B cell (primary cell): ENCODE data around the gene PLXNB2. TPM values are rescaled to one million over a fixed set of nuclear protein-coding genes. Genes with fewer than 3 reads are reported as not detected.

Experiments
- ATAC-seq: fragments of 200-7000 bp; cut with Tn5 transposase; one replicate; pipeline ENCODE4 v1.10.0; 2021; ENCODE audit warnings: low read depth, mild to moderate bottlenecking, moderate number of reproducible peaks, moderate library complexity
- CTCF ChIA-PET: fragments of 350-600 bp; sonication (Branson Sonifier 250); formaldehyde crosslinking; loops from one replicate; lab custom pipeline; 2021; ENCODE audit warnings: antibody characterized with exemption, inconsistent platforms; lab: Charles Lee
- POLR2A ChIA-PET: fragments of 350-600 bp; sonication (Branson Sonifier 250); formaldehyde crosslinking; loops from one replicate; lab custom pipeline; 2021; ENCODE audit warnings: antibody characterized with exemption; lab: Charles Lee
- DNase-seq: peaks from one replicate; pipeline ENCODE4 v3.0.0; 2013
- H2AFZ ChIP-seq: 2 replicates; pipeline ENCODE4 v1.6.1; 2012; ENCODE audit warnings: mild to moderate bottlenecking, low read depth, low read length; ENCODE audit not compliant: insufficient read depth, poor library complexity, severe bottlenecking
- H3K27ac ChIP-seq, 2 donors: 1 replicate in 1 of 2; 2 replicates in 1 of 2; pipeline ENCODE4 v1.5.1; 2012 to 2013; ENCODE audit warnings: low read length in 2 of 2, mild to moderate bottlenecking in 2 of 2, moderate library complexity in 1 of 2
- H3K27me3 ChIP-seq, 4 experiments: fragments of 200-600 bp in 1 of 4; sonication (generic) in 1 of 4; replicated peaks in 1 of 4; 1 replicate in 2 of 4; 2 replicates in 2 of 4; pipeline versions ENCODE4 v1.6.1 to v1.7.0; 2013 to 2016; ENCODE audit warnings: low read length in 3 of 4, mild to moderate bottlenecking in 2 of 4, mixed read lengths in 1 of 4, moderate library complexity in 1 of 4; ENCODE audit not compliant: insufficient read depth in 4 of 4, control insufficient read depth in 3 of 4; ENCODE audit errors: control extremely low read depth in 1 of 4
- H3K36me3 ChIP-seq, 2 experiments: replicated peaks in 1 of 2; 1 replicate in 1 of 2; 2 replicates in 1 of 2; pipeline versions ENCODE4 v1.6.1 to v1.7.1; 2013; ENCODE audit warnings: low read length in 1 of 2; ENCODE audit not compliant: insufficient read depth in 2 of 2, control insufficient read depth in 1 of 2; ENCODE audit errors: control extremely low read depth in 1 of 2, extremely low read depth in 1 of 2
- H3K4me1 ChIP-seq, 2 donors: fragments of 200-600 bp in 1 of 2; sonication (generic) in 1 of 2; 1 replicate in 1 of 2; 2 replicates in 1 of 2; pipeline versions ENCODE4 v1.5.1 to v1.6.1; 2013 to 2017; ENCODE audit warnings: low read length in 2 of 2; ENCODE audit not compliant: control insufficient read depth in 2 of 2, insufficient read depth in 2 of 2
- H3K4me2 ChIP-seq: replicated peaks from 2 replicates; pipeline ENCODE3; 2012; ENCODE audit warnings: mild to moderate bottlenecking, low read depth, low read length; ENCODE audit not compliant: poor library complexity, severe bottlenecking
- H3K4me3 ChIP-seq, 5 experiments: fragments of 200-600 bp in 1 of 5; sonication (generic) in 1 of 5; 1 replicate in 3 of 5; 2 replicates in 2 of 5; pipeline versions ENCODE4 v1.5.1 to v1.7.0; 2011 to 2016; ENCODE audit warnings: low read length in 4 of 5, mild to moderate bottlenecking in 4 of 5, low read depth in 2 of 5, control low read depth in 1 of 5, moderate library complexity in 1 of 5; ENCODE audit not compliant: insufficient read depth in 1 of 5; ENCODE audit errors: control extremely low read depth in 1 of 5, extremely low read depth in 1 of 5
- H3K79me2 ChIP-seq: fragments of 200-600 bp; sonication (generic); one replicate; pipeline ENCODE4 v1.6.0; 2016; ENCODE audit warnings: low read length; ENCODE audit not compliant: control insufficient read depth, insufficient read depth
- H3K9ac ChIP-seq: fragments of 200-600 bp; sonication (generic); 2 replicates; pipeline ENCODE4 v1.6.1; 2017; ENCODE audit warnings: mild to moderate bottlenecking, low read length, moderate library complexity
- H3K9me3 ChIP-seq, 3 donors: one replicate each; pipeline versions ENCODE4 v1.6.1 to v1.7.1; 2013; ENCODE audit warnings: low read length in 2 of 3; ENCODE audit not compliant: control insufficient read depth in 2 of 3, insufficient read depth in 1 of 3; ENCODE audit errors: control extremely low read depth in 1 of 3
- H4K20me1 ChIP-seq: 2 replicates; pipeline ENCODE4 v1.6.0; 2012; ENCODE audit warnings: mild to moderate bottlenecking, low read length; ENCODE audit not compliant: insufficient read depth, control insufficient read depth, poor library complexity, severe bottlenecking
- H3K27ac Mint-ChIP-seq: one replicate; pipeline ENCODE4 v1.8.0; 2021; ENCODE audit warnings: mixed read lengths
- H3K27me3 Mint-ChIP-seq: one replicate; pipeline ENCODE4 v1.8.0; 2021; ENCODE audit warnings: mixed read lengths
- H3K4me1 Mint-ChIP-seq: one replicate; pipeline ENCODE4 v1.8.0; 2021; ENCODE audit warnings: mixed read lengths
- H3K4me3 Mint-ChIP-seq: one replicate; pipeline ENCODE4 v1.8.0; 2021; ENCODE audit warnings: mixed read lengths
- H3K9me3 Mint-ChIP-seq: one replicate; pipeline ENCODE4 v1.8.0; 2022; ENCODE audit warnings: mixed read lengths; ENCODE audit not compliant: insufficient read depth
- EZH2 ChIP-seq: IDR thresholded peaks from 2 replicates; pipeline ENCODE4 v1.6.1; 2012; ENCODE audit warnings: borderline replicate concordance, low read depth, mild to moderate bottlenecking, moderate library complexity, low read length; ENCODE audit not compliant: insufficient read depth, poor library complexity, severe bottlenecking
- WGBS: methylation state at CpG from one replicate; pipeline ENCODE4 v1.1.5; 2013; ENCODE audit warnings: missing lambda C conversion rate; ENCODE audit not compliant: insufficient coverage; 5-methylcytosine and 5-hydroxymethylcytosine counted together
- intact Hi-C: fragments of 100-400 bp; cut with micrococcal nuclease; formaldehyde crosslinking; loops from one replicate; pipeline ENCODE4 v1.10.0; 2022
- polyA plus RNA-seq: library from polyadenylated mRNA; depleted of rRNA; stranded (reverse); fragments of >200 nt; gene quantifications from 2 replicates; pipeline ENCODE4 v1.2.3, GENCODE V29; 2012
- total RNA-seq, 2 donors: library from RNA; stranded (reverse); fragments of 120-200 nt in 1 of 2; gene quantifications; 1 replicate in 1 of 2; 2 replicates in 1 of 2; pipeline versions ENCODE4 v1.2.3 to v1.2.4, GENCODE V29; 2013 to 2022
- TF ChIP-seq, protein P1 (sequence below): fragments of 200-600 bp; IDR thresholded peaks from one replicate; pipeline ENCODE4 v1.8.0; 2022; ENCODE audit warnings: antibody characterized with exemption, mild to moderate bottlenecking

Gene PLXNB2
- total and polyA plus RNA-seq, 2 donors (not counting 1 experiment from before 2014, with no cell fraction given), result 5.2 to 31.4 TPM

DNA sequence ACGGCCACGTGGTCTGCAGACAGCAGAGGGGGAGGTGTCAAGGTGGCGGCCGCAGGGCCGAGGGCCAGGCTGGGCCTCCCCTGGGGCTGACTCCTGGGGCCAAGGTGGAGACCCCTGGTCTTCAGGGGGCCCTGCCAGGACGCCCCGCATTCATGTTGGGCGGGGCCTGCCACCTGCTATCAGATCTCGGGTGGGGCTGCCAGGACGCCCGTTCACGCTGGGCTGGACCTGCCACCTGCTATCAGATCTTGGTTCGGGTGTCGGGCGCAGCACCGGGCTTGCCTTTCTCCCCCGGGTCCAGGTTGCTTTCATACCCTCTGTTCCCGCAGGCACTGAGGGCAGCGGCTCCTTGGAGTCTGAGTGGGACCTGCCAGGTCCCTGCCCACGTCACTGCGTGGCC lies 21.2 kb downstream of the PLXNB2 start:
- no peaks in the 10 kb centered on the region for H3K79me2 ChIP-seq
- H3K9me3 ChIP-seq, result peaks cover 0 to 3% (median 0%) of the 10 kb centered on the region in 3 donors

DNA sequence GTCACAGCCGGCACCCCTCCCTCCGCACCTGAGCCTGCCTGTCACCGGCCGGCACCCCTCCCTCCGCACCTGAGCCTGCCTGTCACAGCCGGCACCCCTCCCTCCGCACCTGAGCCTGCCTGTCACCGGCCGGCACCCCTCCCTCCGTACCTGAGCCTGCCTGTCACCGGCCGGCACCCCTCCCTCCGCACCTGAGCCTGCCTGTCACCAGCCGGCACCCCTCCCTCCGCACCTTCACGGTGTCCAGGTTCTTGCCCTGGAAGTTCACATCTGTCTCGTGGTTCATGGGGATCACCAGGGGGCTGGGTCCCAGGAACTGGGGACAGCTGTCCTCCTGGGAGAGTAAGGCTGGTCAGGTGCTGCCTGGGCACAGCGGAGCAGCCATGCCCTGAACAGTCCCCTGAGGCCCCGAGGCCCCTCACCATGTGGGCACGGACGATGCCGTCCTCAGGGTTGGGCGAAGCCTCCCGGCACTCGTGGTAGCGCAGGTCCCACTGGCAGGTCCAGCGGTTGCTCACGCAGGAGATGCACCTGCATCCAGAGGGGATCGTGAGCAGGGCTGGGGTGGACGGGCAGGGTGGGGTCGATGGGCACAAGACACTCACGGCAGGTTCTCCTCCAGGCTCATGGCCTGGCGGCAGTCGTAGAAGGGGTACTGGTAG lies 21.7 kb downstream of the PLXNB2 start:
- Histone ChIP-seq H3K27ac (no peak overlapping the region), H3K4me1 (peaks cover 0 to 4% of the 10 kb centered on the region in 2 donors), H3K36me3 (no peaks in the 10 kb centered on the region), H3K27me3 (peaks cover 0 to 5% (median 2%) of the 10 kb centered on the region in 4 experiments), H3K4me2 (no peak overlapping the region), H3K79me2 (no peaks in the 10 kb centered on the region), H3K4me3 (no peak overlapping the region), H3K9me3 (peaks cover 0 to 4% (median 0%) of the 10 kb centered on the region in 3 donors), H2AFZ (no peak overlapping the region), H4K20me1 (no peaks in the 10 kb centered on the region), H3K9ac (no peak overlapping the region)
- Mint-ChIP-seq H3K4me3 (no peak overlapping the region), H3K4me1 (no peaks in the 10 kb centered on the region), H3K27ac (peak overlapping the region; percentile 20), H3K27me3 (no peaks in the 10 kb centered on the region), H3K9me3 (no peaks in the 10 kb centered on the region)
- TF ChIP-seq, protein P1, sequence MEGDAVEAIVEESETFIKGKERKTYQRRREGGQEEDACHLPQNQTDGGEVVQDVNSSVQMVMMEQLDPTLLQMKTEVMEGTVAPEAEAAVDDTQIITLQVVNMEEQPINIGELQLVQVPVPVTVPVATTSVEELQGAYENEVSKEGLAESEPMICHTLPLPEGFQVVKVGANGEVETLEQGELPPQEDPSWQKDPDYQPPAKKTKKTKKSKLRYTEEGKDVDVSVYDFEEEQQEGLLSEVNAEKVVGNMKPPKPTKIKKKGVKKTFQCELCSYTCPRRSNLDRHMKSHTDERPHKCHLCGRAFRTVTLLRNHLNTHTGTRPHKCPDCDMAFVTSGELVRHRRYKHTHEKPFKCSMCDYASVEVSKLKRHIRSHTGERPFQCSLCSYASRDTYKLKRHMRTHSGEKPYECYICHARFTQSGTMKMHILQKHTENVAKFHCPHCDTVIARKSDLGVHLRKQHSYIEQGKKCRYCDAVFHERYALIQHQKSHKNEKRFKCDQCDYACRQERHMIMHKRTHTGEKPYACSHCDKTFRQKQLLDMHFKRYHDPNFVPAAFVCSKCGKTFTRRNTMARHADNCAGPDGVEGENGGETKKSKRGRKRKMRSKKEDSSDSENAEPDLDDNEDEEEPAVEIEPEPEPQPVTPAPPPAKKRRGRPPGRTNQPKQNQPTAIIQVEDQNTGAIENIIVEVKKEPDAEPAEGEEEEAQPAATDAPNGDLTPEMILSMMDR, result no peak
- TF ChIP-seq EZH2, result no peak
- DNase-seq (no peak), ATAC-seq (no peak)
- intact Hi-C loops, result no loop called here
- 97% methylated on average over 28 of the region's 34 CpGs for WGBS
- ChIA-PET CTCF (no interaction called here), POLR2A (no interaction called here)

More for the DNA sequence above, 21.2 kb downstream of the PLXNB2 start:
- Mint-ChIP-seq H3K4me3 (no peak overlapping the region), H3K4me1 (peaks cover 2% of the 10 kb centered on the region), H3K27me3 (no peaks in the 10 kb centered on the region), H3K9me3 (no peaks in the 10 kb centered on the region), H3K27ac (no peak overlapping the region)
- H4K20me1 ChIP-seq, result no peaks in the 10 kb centered on the region
- peaks cover 5 to 10% of the 10 kb centered on the region in 2 donors for H3K4me1 ChIP-seq
- POLR2A ChIA-PET, result no interaction called here
- CTCF ChIA-PET, result no interaction called here
- no peak overlapping the region for H3K4me2 ChIP-seq
- no peak overlapping the region for H3K9ac ChIP-seq
- no peak for TF ChIP-seq EZH2
- TF ChIP-seq, protein P1, result no peak
- WGBS, result 86% methylated on average over 20 of the region's 21 CpGs
- intact Hi-C loops, result no loop called here
- no peak for DNase-seq
- no peaks in the 10 kb centered on the region for H3K36me3 ChIP-seq
- no peak overlapping the region for H3K4me3 ChIP-seq
- H3K27ac ChIP-seq, result no peak overlapping the region
- no peak overlapping the region for H2AFZ ChIP-seq
- no peak for ATAC-seq
- peaks cover 0 to 11% (median 5%) of the 10 kb centered on the region in 4 experiments for H3K27me3 ChIP-seq
